Measurements from ENCODE around the gene LAMA2. TPM values are rescaled to one million over a fixed set of nuclear protein-coding genes. Genes with fewer than 3 reads are reported as not detected.

Gene LAMA2
- polyA plus RNA-seq, 5 donors, result 28.8 to 67.6 (median 54.6) TPM

- DNase-seq, result no peak
Observed at GRCh38 chr6:129297592-129297991, 414.7 kb downstream of the LAMA2 start.

DNA sequence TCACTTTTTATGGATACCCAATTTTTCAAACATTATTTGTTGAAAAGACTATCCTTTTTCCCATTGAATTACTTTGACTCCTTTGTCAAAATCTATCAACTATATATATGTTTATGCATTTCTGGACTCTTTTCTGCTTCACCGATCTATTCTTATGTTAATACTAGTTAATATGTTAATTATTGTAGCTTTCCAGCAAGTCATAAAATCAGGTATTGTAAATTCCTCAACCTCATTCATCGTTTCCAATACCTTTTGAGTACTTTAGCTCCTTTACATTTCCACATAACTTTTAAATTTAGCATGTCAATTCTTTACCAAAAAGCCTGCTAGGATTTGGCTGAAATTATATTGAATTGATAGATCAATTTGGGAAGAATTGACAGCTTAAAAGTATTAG is 419.7 kb downstream of the LAMA2 start:
- no peak for DNase-seq

- DNase-seq, result no peak
Observed at GRCh38 chr6:129306826-129307225, 423.9 kb downstream of the LAMA2 start.

DNA sequence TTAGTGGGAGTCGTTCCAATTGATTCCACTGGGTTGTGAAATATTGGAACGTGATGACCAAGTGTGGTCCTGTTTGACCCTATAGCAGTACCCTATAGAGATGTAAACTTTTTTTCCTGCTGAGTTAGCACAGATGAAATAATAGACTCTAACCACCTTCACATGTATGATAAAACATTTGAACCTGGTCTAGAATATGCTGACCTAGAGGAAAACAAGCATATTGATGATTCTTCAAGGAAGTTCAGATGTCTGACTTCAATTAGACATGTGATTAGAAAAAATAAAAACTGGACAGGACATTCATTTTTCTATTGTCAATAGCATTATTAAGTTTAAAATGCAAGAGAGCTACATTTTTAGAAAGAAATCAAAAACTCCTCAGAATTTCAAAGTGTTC is 424.9 kb downstream of the LAMA2 start:
- no peak for DNase-seq

DNA sequence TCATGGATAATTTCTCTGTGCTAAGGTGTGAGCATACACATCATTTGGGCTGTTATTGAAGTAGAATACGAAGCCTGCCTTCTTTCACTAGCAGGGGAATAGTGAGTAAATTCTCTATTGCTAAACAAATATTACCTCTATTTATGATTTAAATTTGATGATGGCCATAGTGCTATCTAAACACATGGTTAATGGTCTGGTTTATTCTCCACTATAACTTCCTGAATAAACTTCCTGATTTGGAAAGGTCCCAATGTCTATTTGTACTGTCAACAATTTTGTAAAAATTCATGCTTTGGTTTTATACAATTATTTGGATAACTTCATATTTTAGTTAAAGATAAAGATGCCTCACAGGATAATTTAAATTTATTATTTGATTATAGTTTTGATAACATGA is 426.2 kb downstream of the LAMA2 start:
- DNase-seq, result no peak

DNA sequence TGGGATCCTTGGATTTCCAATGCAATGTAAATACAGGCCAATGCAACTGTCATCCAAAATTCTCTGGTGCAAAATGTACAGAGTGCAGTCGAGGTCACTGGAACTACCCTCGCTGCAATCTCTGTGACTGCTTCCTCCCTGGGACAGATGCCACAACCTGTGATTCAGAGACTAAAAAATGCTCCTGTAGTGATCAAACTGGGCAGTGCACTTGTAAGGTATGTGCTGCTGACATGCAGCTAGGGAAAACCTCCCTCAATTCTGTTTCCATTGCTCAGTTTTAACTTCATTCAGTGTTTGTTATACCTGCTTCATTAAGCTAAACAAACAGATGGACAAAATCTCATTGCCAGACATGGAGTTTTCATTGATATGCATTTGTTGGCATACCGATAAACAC is 429.9 kb downstream of the LAMA2 start:
- no peak for DNase-seq

DNA sequence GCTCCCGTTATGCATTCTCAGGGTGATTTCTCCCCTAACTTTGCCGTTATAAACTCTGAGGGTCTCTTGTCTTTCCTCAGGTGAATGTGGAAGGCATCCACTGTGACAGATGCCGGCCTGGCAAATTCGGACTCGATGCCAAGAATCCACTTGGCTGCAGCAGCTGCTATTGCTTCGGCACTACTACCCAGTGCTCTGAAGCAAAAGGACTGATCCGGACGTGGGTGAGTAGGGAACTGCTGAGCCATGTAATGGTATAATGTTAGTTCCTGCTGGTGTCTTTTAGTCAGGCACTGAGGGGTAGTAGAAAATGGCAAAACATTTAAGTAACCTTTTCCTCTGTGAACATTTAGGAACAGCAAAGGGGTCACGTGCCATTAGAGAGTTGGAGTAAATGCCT is 431.6 kb downstream of the LAMA2 start:
- no peak for DNase-seq

- peak; percentile 42 to 48 for DNase-seq
Observed at GRCh38 chr6:129317931-129318820, 435.2 kb downstream of the LAMA2 start.

DNA sequence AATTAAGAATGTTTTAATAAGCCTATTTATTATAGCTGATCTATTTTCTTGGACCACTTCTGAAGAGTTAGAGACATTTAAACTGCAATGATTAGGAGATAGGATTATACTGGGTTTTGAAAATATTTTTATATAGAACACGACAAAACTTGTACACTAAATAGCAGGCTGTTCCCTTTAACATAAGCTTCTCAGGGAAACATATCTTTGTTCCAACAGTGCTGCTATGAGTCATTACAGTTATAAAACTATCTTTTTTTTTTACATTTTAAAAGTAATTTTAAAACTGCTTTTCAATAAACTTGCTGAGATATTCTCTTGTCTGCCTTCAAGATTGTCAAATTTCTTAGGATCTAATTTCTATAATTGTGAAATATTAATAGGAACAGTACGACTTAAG is 438.0 kb downstream of the LAMA2 start:
- no peak for DNase-seq

GRCh38 chr6:129321303-129321702 is 438.4 kb downstream of the LAMA2 start:
- DNase-seq, result no peak

DNA sequence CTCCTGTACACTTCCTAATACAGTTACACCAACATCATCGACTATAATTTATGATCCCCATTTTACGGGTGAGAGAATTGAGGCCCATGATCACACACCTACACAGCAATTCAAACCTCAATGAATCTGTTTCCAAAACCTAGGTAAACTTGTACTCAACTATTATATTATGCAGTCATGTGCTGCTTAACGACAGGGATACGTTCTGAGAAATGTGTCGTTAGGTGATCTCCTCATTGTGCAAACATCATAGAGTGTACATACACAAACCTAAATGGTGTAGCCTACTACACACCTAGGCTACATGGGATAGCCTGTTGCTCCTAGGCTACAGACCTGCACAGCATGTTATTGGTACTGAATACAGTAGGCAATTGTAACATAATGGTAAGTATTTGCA is 441.4 kb downstream of the LAMA2 start:
- DNase-seq, result no peak

GRCh38 chr6:129329678-129330077 is 446.7 kb downstream of the LAMA2 start:
- no peak for DNase-seq

DNA sequence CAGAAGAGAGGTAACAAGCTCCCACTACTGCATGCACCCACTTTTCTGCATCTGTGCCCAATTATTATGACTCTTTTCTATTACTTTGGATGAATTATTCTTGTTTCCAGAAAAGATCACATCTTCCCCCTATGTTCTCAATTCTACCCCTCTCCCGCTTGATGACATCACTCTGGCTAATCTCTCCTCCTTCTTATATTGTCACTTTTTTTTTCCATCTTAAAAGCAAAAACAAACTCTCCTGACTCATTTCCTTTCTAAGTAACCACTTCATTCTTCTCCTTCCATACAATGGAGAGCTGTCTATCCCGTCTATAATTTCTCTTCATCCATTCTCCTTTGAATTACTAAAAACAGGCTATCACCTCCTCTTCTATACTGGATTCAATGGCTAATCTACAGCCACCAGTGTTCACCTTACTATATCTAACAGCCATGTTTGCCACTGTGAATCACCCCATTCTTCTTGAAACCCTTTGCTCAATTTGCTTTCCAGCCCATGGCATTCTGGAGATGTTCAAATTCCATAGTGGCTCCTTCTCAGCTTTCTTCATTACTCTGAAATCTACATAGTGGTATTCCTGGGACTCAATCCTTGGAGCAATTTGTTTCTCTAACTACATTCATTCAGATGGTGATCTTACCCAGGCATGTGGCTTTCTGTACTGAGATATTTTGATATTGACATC is 448.7 kb downstream of the LAMA2 start:
- DNase-seq, result no peak

- no peak for DNase-seq
Observed at GRCh38 chr6:129335792-129336191, 452.9 kb downstream of the LAMA2 start.

- DNase-seq, result no peak
Observed at GRCh38 chr6:129338683-129339082, 455.7 kb downstream of the LAMA2 start.

DNA sequence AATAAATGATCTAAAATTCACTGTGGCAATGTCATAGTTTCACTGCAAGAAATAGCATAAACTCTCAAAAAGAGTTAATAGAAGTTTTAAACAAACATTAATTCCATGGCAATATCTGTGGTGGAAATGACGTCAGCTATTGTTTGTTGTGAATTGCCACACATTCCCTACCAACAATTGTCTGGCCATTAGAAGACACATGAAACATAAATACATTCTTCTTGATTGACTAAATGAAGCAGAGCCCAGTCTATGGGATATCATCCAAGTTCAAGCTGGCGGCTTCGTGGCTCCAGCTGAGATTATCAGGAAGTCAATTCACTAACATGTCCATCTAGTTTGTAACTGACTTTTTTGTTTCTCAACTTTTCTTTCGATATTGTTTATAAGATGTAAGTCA is 458.0 kb downstream of the LAMA2 start:
- no peak for DNase-seq

DNA sequence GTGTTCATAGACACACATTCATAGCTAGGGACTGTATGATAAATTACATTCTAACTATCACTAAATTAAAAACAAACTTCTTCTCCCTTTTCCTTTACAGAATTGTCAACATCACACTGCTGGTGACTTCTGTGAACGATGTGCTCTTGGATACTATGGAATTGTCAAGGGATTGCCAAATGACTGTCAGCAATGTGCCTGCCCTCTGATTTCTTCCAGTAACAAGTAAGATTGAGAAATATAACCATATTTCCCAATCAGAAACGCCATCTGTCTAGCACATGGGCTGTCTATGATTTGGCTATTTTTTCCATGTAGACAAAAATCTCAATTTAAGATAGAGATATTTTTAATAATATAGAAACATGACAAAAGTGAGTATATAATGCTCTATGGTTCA is 459.3 kb downstream of the LAMA2 start:
- peak; percentile 21 to 28 for DNase-seq

GRCh38 chr6:129342796-129343195 is 459.9 kb downstream of the LAMA2 start:
- DNase-seq, result no peak

GRCh38 chr6:129344379-129344778 is 461.4 kb downstream of the LAMA2 start:
- no peak for DNase-seq

GRCh38 chr6:129345890-129346289 is 463.0 kb downstream of the LAMA2 start:
- no peak for DNase-seq

- no peak for DNase-seq
Observed at GRCh38 chr6:129346964-129347363, 464.0 kb downstream of the LAMA2 start.

DNA sequence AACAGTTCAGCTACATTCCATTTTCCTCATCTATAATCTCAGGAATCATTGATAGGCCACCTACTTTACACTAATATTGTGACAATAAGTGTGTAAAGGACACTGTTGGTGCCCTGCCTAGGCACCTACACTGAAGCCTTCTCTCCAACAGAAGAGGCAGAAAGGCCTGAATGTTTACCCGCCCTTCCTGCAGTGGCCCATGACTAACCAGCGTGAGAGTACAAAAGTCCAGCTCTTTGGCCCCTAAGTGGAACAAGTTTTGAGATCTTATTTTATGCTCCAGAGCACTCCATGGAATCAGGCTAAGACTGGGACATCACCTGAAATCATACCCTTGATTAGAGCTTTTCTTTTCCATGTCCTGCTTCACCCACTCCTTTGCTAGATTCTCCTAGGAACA is 467.3 kb downstream of the LAMA2 start:
- DNase-seq, result no peak

DNA sequence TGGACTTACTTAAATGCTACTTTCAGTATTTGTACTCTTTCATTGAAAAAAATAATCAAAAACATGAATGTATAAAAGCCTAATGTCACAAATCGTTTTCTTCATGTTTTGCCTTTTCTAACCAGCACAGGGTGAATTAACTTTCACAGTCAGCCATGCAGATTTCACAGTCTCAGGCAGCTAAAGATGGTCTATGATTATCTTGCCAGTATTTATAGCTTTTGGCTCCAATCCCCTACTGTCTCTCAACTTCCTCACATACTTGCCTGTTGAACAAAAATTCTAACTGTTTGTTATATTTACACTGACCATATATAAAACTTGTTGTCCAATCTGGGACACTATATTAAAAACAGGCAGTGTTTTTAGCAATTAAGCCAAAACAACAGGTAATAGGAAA is 468.9 kb downstream of the LAMA2 start:
- DNase-seq, result no peak

Measured in right lung (tissue), 5 donors.